ENCODE measurements around the gene GRPR.

Gene GRPR

DNA sequence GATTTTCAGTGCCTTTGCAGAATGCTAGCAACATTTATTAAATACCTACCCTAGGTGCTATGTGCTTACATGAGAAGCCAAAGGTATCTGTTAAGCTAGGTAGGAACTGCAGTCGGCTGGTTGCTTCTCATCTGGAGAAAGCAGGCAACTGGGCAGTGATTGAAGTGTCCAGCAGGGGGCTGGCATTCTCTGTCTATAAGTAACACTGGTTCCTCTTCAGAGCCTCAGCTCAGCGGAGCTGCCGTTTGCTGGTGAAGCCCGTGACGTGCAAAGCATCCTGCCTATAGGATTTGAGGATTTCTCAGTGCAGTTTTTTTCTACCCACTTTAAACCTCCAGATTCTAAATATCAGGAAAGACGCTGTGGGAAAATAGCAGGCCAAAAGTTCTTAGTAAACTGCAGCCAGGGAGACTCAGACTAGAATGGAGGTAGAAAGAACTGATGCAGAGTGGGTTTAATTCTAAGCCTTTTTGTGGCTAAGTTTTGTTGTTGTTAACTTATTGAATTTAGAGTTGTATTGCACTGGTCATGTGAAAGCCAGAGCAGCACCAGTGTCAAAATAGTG lies at the start of gene GRPR:
Gene GRPR, plus strand, starts transcription at position 344 of the 565 bp plus-strand sequence. CDS start 389 bp downstream, outside the sequence.
- DNase-seq, result peak; percentile 50

DNA sequence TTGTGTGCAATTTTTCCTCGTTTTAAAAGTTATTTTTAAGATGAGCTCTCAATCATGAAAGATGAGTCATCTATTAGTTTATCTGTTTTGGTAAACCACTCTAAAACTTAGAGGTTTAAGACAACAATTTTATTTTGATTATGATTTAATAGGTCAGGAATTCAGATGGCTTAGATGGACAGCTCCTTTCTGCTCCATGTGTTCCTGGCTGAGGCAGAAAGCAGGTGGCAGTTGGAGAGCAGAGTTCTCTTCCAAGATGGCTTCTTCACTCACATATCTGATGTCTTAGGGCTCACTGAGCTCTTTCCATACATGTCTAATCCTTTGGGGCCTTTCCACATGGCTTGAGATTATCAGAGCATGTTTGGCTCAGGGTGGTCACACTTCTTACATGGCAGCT lies 48.3 kb upstream of the GRPR start:
- DNase-seq, result no peak

DNA sequence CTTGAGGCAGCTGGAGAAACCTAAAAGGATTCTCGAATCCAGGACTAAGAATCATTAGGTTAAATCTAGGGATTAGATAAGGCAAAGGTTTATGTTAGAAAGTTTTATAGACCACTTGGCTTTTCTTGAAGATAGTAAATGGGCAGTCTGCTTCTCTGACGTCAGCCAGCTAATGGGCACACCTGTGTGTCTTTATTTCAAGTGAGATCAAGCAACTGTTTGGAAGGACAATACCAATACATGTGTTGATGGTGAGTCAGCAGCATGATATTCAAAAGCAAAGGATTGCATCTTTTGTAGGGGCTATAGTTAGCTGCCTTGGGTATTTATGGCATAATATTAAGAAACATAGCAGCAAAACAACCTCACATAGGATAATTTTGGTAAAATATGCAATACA lies 46.5 kb upstream of the GRPR start:
- DNase-seq, result no peak

DNA sequence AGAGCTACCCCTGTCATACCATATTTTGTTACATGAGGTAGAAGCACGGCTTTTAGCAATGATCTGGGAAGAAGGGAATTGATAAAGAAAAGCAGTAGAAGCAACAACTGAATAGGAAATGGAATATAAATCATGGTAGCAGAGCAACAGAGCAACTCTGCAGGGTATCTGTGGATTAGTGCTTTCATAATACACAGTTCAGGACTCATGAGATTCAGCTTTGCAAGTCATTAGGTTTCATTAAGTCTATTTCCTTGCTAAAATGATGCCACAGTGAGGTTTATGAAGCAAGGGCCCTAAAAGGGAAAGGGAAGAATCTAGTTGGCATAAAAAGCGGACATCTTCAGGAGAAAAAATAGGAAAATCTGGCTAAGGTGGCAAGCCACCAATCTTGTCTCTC lies 45.6 kb upstream of the GRPR start:
- no peak for DNase-seq

DNA sequence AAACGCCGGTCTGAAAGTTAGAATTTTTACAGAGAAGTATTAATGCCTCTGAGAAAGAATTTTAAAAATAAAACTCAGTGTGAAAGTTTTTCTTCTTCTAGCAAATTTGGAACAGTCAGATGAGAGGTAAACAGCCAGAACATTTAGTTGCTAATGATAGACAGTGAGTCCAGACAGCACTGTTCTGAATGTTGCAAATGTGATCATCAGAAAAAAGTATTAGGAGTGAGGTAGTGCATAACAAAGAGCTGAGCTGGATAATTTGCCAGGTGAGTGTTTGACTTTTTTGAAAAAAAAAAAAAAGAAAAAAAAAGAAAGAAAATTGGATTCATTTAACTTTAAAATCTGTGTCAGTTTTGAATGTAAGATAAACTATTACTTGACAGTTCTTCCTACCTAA lies 42.0 kb upstream of the GRPR start:
- no peak for DNase-seq

DNA sequence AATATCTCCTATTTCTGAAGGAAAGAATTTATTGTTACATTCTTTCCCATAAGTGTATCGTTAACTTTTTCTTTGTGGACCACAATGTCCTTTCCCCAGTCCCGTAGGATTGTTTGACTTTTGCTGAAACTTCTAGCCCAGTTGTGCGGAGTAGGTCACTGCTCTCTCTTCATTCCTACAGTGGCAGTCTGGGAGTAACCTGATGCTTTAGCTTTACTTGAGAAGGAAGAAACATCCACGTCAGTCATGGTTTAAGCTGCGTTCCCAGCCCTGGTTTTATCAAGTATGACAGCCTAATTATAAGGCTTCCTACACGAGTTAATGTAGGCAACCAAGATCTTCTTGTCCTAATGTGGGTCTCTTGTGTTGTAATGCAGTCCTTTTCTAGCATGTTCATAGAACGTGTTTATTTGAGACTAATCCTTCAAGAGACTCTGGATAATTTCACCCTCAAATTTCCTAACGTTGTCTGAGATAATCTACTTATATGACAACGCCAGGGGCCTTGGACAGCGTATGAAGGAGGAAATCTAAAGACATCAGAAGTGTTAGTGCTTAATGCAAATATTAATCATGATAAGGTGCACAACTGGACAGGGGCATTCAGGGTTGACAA lies 40.8 kb upstream of the GRPR start:
- DNase-seq, result no peak

DNA sequence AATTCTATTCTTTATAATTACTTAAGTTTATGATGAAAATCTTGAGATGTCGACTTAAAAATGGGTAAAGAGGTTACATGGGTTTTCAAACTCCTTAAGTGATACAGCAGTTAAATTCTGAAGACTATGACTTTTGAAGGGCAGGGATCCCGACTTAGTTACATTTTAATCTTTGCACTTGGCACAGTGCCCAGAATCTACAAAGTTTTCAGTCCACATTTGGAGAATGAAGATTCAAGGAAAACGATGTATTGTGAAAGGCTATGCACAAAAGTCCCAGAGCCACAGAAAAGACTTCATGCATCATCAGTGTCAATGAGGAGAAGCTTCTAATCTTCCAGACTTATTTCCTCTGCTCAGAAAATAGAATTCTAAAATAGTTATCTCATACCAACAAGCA lies 36.3 kb upstream of the GRPR start:
- no peak for DNase-seq

DNA sequence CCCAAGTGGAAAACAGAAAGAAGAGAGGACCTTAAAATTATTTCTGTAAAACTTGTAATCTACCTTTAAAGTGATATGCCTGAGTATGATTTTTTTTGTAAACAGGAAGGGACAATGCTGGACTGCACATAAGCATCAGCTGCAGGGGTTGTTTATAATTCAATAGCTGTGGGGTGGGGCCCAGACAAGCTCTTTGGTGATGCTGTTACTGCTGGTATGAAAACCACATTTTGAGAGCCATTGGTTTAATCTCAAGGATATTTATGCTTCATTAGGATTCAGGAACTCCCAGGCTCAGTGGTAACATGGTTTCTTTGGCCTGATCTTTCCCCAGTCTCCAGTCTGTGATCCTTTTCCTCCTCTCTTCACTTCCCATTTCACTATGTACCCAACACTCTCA lies 34.3 kb upstream of the GRPR start:
- DNase-seq, result no peak

DNA sequence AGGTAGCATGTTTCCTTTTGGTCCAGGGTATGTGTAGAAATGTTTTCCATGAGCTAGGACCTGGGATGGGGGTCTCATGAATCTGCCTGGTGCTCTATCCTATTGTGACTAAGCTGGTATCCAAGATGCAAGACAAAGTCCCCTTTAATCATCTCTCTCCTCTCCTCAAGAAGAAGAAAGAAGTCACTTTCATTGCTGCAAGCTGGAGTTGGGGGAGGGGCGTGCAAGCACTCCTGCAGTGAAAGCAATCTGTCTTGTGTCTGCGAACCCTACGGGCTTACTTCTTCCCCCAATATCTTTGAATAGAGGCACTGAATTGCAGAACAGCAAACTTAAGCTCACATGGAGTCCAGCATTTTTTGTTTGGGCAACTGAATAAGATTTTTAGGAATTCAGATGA lies 27.2 kb upstream of the GRPR start:
- DNase-seq, result no peak

DNA sequence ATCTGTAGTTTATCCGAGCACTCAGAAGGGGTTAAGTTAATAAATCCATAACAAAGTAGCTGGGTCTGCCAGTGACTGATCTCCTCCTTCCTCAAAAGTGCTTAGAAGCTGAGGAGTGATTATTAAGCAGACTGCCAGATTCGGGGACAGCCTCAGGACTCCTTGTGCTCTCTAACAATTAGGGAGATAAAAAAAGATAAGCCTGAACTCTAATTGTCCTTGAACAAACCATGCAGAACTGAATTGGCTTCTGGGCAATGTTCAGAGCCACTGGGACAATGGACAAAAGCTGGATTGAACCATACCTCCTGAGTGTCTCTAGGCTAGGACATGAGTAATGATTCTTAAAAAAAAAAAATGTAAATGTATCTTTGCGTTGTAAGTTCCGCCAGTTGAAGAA lies 22.7 kb upstream of the GRPR start:
- no peak for DNase-seq

DNA sequence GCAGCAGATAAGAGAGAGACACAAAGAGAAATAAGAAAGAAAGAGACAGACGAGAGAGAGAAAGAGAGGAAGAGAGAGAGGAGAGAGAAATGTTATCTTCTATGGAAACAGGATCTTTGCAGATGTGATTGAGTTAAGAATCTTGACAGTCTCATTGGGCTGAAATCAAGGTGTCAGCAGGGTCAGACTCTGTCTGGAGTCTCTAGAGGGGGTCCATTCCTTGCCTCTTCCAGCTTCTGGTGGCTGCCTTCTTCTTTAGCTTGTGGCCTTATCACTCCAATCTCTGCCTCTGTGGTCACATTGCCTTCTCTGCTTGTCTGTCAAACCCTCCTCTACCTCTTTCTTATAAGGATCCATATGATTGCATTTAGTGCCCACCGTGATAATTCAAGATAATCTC lies 21.8 kb upstream of the GRPR start:
- no peak for DNase-seq

DNA sequence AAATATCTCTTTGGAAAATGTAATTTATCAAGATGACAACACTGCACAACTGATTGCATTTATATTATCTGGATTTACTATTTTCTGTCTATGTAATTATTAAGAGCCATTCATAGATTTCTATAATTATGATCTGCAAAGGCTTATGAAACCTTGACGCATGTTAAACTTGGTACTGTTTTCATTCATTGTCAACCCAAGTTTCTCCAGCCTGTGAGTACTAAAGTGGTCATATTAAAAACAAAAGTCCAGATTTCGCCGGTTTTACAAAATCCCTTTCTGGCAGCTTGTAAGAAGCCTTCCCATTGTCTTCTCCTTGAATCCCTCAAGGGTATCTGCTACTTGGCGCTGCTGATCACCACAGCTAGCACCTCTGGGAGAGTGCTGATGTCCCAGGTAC lies 19.7 kb upstream of the GRPR start:
- DNase-seq, result no peak

DNA sequence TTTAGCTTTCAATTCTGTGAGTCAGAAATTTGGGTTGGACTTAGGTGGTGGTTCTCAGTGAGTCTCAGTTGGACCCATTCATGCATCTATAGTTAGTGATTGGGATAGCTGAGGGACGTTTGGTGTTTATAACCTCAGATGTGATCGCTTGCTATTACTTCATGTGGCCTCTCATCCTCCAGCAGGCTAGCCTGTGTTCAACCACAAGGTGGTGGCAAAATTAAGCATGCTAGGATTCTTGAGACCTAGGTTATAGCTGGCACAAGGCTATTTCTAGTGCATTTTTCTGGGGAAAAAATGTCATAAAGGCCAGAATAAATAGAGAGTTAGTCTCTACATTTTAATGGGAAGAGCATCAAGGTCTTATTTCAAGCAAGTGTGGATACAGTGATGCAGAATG lies 10.9 kb upstream of the GRPR start:
- no peak for DNase-seq

DNA sequence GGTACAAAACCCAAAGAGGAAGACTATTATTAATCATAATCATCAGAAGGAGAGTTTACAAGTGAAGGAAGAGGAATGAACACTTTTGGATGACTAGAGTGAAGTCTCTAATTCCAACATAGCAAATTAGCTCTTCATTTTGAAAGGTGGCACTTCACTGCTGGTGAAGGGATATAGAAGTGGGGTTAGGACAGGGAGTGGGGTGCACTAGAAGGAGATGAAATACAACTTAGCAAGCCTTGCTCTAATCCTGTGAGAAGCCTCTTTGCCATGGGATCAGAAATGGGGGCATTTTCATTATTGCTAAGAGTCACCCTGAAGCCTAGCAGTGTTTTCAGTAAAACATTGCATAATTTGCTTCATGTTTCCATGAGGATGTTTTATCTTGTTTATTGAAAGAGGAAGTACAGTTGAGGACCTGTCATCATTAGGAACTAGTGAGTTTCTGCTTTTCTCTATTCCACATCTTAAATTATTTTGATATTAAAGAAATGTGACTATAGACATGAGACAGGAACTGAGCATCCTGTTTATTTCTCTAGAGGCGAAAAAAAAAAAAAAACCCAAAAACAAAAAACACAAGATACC lies 9.3 kb upstream of the GRPR start:
- no peak for DNase-seq

DNA sequence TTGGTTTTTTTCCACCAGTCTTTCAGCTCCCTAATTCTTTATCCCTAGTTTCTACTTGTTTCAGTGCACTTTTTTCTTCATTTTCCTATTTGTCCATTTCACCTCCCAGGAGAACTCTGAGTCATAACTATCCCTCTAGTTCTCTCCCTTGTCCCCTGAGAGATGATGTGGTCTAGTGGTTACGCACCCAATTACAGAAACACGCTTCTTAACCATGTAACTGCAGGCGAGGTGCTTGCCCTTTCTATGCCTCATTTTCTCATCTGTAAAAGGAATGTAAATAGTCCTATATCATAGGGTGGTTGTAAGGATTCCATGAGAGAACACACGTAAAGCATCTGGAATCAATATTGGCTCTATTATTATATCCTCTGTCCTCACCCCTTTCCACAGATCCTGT lies 8.8 kb upstream of the GRPR start:
- DNase-seq, result no peak

DNA sequence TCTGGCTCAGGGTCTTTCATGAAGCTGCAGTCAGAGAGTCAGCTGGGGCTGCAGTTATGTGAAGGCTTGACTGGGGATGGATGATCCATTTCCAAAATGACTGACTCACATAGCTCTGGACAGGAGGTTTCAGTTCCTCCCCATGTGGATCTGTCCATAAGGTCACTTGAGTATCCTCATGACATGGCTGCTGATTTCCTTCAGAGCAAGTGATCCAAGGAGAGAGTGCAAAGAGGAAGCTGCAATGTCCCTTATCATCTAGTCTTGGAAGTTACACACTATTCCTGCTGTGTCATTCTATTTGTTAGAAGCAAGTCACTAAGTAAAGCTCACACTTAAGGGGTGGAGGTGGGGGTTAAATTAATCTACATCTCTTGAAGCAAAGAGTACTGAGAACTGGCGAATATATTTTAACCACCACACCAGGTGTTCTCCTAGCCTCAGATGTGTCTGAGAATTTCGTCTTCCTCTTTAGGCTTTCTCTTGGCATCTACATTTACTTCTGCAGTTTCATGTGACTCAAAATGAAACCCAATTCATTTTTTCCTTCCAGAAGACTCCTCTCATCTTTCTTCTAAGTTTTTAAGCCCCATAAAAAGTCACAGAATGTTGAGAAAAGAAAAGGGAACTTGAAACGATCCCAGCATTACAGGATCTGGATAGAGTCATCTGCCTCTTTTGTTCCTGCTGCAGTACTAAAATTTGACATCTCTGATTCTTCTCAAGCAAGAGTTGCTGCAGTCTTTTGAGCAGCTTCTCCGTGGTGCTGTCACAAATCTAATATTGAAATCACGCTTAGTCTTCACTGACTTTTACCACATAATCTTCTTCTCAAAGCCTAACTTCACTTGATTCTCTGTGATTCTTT lies 3.8 kb upstream of the GRPR start:
- DNase-seq, result no peak

DNA sequence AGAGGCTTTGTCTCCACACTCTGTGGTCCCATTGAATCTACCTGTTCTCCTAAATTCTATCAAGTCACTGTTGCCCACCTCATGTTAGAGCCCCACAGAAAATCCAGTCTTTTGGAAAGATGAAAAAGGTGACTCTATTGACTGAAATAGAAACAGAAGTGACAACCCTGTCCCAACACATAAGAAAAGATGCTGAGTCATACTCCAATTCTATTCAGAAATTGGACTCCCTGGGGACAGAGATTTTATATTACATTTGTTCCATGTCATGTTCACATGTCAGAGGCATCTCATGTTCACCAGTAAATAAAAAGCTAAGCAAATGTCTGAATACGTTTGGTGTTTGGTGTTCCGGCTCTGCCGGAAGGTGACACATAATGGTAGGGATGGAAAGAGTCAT lies 2.9 kb upstream of the GRPR start:
- DNase-seq, result no peak

DNA sequence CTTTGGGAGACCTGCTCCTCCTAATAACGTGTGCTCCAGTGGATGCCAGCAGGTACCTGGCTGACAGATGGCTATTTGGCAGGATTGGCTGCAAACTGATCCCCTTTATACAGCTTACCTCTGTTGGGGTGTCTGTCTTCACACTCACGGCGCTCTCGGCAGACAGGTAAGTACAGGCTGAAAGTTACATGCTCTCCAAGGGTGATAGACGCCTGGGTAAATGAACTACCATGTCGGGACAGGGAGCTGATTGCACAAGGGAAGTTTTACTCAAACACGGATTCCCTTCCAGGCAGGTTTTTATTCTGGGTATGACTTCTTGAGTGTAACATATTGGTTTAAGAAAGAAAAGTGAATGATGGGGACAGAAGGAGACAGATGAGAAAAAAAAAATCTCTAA lies 836 bp downstream of the GRPR start:
- DNase-seq, result no peak

DNA sequence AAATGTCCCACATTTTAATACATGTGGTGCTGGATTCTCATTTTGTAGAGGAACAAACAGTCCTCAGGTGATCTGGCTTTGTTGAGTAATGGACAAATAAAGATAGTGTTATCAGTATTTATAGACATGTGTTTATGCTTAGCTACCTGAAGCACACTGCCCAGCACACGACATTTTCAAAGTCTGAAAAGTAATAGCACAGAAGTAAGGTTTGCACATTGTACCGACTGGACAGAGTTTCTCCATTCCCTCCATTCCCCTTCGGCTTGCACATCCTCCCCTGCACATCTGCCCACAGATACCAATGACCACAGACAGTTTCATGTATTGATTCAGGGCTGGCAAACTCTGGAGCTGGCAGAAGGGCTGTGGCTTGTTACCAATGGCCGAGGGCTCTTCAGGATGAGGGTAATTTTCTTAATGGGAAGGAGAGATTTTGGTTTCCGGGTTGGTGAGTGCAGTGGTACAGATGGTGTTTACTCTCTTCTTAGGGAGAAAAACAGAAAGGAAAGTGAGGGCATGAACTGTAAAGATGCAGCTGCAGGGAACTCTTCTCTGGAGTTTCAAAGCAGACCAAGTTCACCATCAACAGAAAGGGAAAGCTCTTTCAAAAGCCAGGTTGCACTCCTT lies 2.3 kb downstream of the GRPR start:
- DNase-seq, result no peak

DNA sequence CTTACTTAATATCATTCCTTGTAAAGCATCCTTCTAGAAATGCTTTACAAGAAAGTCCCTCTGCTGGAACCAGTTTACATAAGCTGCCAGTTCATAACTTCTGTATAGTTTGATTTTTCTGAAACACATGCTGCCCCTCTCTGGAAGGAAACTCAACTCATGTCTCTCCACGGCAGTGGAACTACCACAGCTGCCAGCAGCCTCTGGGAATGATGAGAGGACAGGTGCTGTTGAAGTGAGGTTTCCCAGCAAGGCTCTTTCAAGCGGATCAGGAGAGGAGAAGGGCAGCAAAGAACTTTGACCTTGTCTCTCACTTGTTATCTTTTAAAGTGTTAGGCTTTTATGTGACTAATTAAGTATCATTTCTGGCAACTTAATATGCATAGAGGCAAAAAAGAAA lies 7.3 kb downstream of the GRPR start:
- DNase-seq, result no peak

DNA sequence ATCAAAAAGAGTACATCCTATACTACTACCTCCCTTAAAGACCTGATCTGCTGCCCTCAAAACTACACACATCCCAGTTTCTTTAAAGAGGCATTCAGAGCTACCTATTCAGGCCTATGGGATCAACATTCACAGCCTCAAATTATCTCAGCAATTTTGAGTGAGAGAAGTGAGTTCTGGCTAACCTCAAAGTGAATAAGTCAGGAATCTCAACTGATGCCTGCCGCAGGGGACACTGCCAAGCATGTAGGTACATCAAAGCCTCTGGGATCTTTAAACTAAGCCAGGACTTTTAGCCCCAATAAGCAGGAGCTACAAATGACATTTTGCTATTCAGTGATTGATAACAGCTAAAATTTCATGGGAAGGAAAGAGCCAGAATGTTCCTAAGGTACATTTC lies 11.6 kb downstream of the GRPR start:
- DNase-seq, result no peak

DNA sequence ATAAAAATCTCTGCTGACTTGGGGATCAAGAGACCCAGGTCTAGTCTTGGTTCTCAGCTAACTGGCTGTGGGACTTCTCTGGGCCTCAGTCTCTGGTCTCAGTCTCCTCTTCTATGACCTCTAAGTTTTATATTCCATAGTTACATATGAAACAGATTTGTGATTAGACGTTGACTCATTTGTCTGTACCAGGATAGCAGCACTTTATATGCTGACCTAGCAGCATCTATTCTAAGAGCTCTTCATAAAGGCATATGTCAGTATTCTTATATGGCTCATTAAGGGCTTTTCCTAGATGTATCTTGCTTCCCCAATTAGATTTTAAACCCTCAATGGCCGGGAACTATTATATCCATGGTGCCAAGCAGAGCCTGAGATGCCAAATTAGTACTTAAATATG lies 12.7 kb downstream of the GRPR start:
- DNase-seq, result no peak

DNA sequence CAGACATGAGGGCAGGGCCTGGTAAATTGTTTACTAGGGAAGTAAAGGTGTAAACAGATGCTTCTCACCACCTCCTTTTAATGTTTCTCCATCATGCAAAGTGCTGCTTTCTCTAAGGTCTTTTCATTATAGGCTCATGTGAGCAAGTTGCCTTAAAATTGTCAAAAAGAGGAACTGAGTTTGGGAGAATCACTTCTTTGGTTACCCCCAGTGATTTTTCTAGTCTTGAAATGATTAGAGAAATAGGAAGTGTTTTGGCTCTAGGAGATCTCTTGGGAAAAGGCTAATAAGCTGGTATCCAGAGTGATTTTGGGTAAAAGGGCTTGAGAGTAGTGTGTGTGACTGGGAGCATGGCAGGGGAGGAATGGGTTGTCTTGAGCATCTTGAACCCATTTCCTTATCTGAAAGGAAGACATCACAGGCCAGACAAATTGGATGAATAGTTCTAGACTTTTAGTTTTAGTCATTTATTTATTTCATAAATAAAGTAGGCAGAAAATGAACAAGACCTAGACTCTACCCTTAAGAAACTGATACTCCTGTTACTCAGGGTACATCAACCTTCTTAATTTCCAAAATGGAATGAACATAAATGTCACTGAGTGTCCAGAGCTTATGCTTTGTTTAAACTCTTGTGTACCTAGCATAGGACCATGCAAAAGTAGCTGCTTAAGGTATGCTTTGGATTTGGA lies 14.2 kb downstream of the GRPR start:
- no peak for DNase-seq
